Measurements from ENCODE around the gene RNF44.

RNF44 gene

DNA sequence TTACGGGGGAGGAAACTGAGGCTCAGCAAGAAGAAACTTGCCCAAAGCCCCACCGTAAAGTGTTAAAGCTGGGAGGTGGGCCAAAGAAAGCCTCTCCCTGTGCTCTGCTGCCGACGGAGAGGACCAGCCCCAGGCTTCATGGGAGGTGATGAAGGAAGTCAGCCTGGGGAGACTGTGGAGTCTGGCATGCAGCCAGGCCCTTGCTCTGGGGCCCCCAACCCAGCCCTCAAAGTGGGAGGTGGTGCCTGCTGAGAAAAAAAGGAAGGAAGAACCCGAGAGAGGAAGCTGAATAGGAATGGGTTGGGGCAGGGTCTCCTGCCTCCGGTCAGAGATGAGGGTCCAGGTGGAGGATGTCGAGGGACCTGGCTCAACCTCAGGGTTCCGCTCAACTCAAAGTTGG, 3.8 kb downstream of the RNF44 start:
- Histone ChIP-seq H3K27me3 (replicated peaks) (no peaks in the 10 kb centered on the region), H3K36me3 (replicated peaks) (peaks cover 26% of the 10 kb centered on the region), H3K4me3 (ENCODE audit: low read depth, low read length) (no peak overlapping the region), H3K27ac (no peak overlapping the region)
- in situ Hi-C loops (cut with HindIII; ENCODE audit: low pct_ligation_motif_present, low sequenced_read_pairs): no loop called here
- TF ChIP-seq, protein P1, sequence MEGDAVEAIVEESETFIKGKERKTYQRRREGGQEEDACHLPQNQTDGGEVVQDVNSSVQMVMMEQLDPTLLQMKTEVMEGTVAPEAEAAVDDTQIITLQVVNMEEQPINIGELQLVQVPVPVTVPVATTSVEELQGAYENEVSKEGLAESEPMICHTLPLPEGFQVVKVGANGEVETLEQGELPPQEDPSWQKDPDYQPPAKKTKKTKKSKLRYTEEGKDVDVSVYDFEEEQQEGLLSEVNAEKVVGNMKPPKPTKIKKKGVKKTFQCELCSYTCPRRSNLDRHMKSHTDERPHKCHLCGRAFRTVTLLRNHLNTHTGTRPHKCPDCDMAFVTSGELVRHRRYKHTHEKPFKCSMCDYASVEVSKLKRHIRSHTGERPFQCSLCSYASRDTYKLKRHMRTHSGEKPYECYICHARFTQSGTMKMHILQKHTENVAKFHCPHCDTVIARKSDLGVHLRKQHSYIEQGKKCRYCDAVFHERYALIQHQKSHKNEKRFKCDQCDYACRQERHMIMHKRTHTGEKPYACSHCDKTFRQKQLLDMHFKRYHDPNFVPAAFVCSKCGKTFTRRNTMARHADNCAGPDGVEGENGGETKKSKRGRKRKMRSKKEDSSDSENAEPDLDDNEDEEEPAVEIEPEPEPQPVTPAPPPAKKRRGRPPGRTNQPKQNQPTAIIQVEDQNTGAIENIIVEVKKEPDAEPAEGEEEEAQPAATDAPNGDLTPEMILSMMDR (IDR thresholded peaks at IDR 0.05; ENCODE audit: low read depth, low read length, missing control alignments): no peak
- no peak for DNase-seq

DNA sequence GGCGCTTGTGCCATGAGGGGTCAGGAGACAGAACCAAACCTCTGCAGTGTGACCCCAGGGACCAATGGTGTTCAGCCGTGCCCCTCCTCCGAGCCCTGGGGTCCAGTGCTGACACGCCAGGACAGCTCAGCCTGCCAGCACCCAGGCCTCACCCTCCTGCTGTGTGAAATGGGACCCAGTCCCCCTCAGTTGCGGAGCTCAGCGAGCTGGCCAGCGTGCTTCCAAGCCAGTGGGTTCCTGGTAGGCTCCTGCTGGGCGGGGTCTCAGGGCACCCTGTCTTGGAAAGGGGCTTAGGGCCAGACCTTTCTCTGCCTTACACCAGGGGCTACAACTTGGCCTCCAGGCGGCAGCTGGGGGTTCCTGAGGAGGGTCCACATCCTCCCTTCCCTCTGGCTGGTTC, 4.4 kb downstream of the RNF44 start:
- TF ChIP-seq, protein P1 (IDR thresholded peaks at IDR 0.05; ENCODE audit: low read depth, low read length, missing control alignments): no peak
- no peak for DNase-seq
- H3K27ac ChIP-seq: no peak overlapping the region
- H3K36me3 ChIP-seq (replicated peaks): peaks cover 32% of the 10 kb centered on the region
- in situ Hi-C loops (cut with HindIII; ENCODE audit: low pct_ligation_motif_present, low sequenced_read_pairs): no loop called here
- H3K27me3 ChIP-seq (replicated peaks): no peaks in the 10 kb centered on the region
- no peak overlapping the region for H3K4me3 ChIP-seq (ENCODE audit: low read depth, low read length)

DNA sequence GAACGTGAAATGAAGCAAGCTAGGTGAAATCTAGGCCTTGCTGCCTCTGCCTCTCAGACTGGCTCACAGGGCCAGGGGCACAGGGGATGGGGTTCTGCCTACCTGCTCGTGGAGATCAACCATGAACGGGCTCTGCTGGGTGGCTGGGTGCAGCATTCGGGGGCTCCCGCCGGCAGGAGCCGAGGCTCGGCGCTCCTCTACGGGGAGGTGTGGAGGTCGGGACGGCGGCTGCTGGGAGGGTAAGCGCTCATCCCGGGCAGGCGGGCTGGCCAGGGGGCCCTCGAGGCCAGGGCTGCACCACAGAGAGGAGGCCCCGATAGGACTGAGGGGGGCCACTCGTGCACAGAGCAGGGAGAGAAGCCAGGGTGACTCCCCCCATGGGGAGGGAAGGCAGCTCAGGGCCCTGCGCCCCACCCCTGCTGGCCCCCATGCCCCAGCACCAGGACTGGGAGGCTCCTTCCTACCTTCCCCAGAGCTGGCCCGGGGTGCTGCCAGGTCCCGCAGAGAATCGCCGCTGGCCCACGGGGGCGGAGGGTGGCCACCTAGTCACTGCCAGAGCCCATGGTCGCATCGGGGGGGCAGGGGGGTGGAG, 5.2 kb downstream of the RNF44 start:
- no peak overlapping the region for H3K4me3 ChIP-seq (ENCODE audit: low read depth, low read length)
- TF ChIP-seq, protein P1 (IDR thresholded peaks at IDR 0.05; ENCODE audit: low read depth, low read length, missing control alignments): no peak
- peaks cover 36% of the 10 kb centered on the region for H3K36me3 ChIP-seq (replicated peaks)
- no peaks in the 10 kb centered on the region for H3K27me3 ChIP-seq (replicated peaks)
- H3K27ac ChIP-seq: no peak overlapping the region
- DNase-seq: no peak
- in situ Hi-C loops (cut with HindIII; ENCODE audit: low pct_ligation_motif_present, low sequenced_read_pairs): no loop called here

DNA sequence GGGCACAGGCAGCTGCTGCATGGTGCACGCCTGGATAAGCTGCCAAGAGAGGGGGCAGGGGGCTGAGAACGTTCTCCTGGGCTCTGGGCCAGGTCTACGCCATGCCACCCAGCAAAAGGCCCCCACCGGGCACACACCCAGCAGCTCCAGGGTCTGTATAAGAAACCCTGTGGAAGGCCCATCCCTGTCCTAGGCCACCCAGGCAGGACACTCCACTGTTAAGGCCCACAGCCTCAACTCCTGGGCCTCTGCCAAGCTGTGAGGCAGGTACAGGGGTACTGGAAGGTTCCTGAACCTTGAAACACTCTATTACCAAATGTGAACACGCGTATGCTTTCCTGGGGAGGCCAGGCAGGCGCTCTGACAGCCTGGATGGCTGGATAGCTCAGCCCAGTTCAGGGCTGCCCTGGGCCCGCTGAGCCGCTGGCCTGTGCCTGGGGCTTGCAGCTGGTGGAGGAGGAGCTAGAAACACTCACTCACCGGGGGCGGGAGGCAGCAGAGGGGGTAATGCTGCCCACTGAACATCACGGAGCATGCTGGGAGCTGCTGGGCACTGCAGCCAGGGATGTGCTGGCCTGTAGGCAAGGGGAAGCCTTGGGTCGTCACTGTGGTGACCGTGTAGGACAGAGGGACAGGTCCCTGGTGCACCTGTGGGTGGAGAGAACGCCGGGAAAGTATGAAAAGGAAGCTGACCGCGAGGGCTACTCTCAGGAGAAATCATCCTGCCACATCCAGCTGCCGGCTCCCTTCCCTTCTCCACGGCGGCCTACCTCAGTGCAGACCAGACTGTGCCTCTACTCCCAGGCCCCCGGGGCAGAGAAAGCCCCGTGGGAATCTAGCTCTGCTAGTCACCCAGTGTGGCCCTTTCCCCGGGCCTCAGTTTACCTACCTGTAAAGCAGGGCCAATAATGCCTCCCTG, 6.0 kb downstream of the RNF44 start:
- H3K36me3 ChIP-seq (replicated peaks): peaks cover 36% of the 10 kb centered on the region
- no peak for DNase-seq
- no peaks in the 10 kb centered on the region for H3K27me3 ChIP-seq (replicated peaks)
- in situ Hi-C loops (cut with HindIII; ENCODE audit: low pct_ligation_motif_present, low sequenced_read_pairs): no loop called here
- H3K27ac ChIP-seq: no peak overlapping the region
- TF ChIP-seq, protein P1 (IDR thresholded peaks at IDR 0.05; ENCODE audit: low read depth, low read length, missing control alignments): no peak
- H3K4me3 ChIP-seq (ENCODE audit: low read depth, low read length): no peak overlapping the region

DNA sequence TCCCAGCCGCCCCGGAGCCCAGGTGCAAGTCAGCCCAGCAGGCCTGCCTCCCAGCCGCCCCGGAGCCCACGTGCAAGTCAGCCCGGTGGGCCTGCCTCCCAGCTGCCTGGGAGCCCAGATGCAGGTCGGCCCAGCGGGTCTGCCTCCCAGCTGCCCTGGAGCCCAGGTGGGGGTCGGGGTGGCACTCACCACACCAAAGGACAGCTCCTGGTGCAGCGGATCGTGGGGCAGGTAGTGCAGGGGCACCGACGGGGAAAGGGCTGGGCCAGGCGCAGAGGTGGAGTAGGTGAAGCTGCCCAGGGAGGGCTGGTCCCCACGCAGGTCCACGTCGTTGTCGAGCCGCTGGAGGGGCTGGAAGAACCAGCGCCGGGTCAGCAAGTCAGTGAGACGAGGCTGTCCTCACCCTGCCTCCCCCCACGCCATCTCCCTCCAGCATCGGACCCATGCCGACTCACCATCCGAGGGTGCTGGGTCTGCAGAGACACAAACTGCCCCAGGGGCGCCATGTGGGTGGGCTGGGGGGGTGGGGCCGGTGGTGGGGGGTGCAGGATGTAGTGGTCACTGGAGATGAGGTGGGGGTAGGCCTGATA, 6.7 kb downstream of the RNF44 start:
- H3K27ac ChIP-seq: no peak overlapping the region
- in situ Hi-C loops (cut with HindIII; ENCODE audit: low pct_ligation_motif_present, low sequenced_read_pairs): no loop called here

More for the DNA sequence above, 6.7 kb downstream of the RNF44 start:
- Histone ChIP-seq H3K4me3 (ENCODE audit: low read depth, low read length) (no peak overlapping the region), H3K36me3 (replicated peaks) (peaks cover 36% of the 10 kb centered on the region), H3K27me3 (replicated peaks) (no peaks in the 10 kb centered on the region)
- TF ChIP-seq, protein P1 (IDR thresholded peaks at IDR 0.05; ENCODE audit: low read depth, low read length, missing control alignments): no peak
- DNase-seq: no peak
